Kidney (tissue), 14 donors: ENCODE results near the gene GIT1. TPM values are rescaled to one million over a fixed set of nuclear protein-coding genes. Genes with fewer than 3 reads are reported as not detected.

Experiments used
- DNase-seq, 5 donors: peaks; one replicate each; pipeline ENCODE4 v3.0.0-alpha.2; 2013 to 2020
- FAIRE-seq: peaks from 2 replicates; lab custom pipeline; 2012; peaks lifted over from hg19 to GRCh38; lab: Jason Lieb, UNC
- H3K27ac ChIP-seq, 2 donors: one replicate each; pipeline ENCODE4 v1.7.0; 2013; ENCODE audit warnings: low read depth in 2 of 2, low read length in 2 of 2, inconsistent platforms in 1 of 2
- H3K27me3 ChIP-seq: one replicate; pipeline ENCODE4 v1.7.1; 2013; ENCODE audit warnings: low read length, inconsistent platforms; ENCODE audit not compliant: control insufficient read depth, insufficient read depth
- H3K36me3 ChIP-seq, 3 donors: one replicate each; pipeline versions ENCODE4 v1.7.0 to v1.7.1; 2013; ENCODE audit warnings: low read length in 3 of 3, control low read depth in 1 of 3, inconsistent platforms in 1 of 3; ENCODE audit not compliant: insufficient read depth in 3 of 3, control insufficient read depth in 2 of 3
- H3K4me1 ChIP-seq, 3 donors: one replicate each; pipeline versions ENCODE4 v1.7.0 to v1.7.1; 2013; ENCODE audit warnings: low read length in 3 of 3, inconsistent platforms in 1 of 3, low read depth in 1 of 3; ENCODE audit not compliant: control insufficient read depth in 2 of 3, insufficient read depth in 2 of 3
- H3K4me3 ChIP-seq, 3 donors: one replicate each; pipeline versions ENCODE4 v1.7.0 to v1.8.1; 2013; ENCODE audit warnings: low read length in 3 of 3, control low read depth in 1 of 3, inconsistent platforms in 1 of 3
- H3K9ac ChIP-seq, 3 donors: one replicate each; pipeline versions ENCODE4 v1.7.0 to v1.7.1; 2013; ENCODE audit warnings: low read length in 3 of 3, control low read depth in 1 of 3, inconsistent platforms in 1 of 3
- H3K9me3 ChIP-seq, 3 donors: one replicate each; pipeline versions ENCODE4 v1.7.0 to v1.7.1; 2013; ENCODE audit warnings: low read length in 3 of 3, control low read depth in 1 of 3, inconsistent platforms in 1 of 3; ENCODE audit not compliant: control insufficient read depth in 2 of 3, insufficient read depth in 1 of 3
- CTCF ChIP-seq: IDR thresholded peaks from 3 replicates; pipeline ENCODE4 v1.5.1; 2012; ENCODE audit warnings: mild to moderate bottlenecking, moderate library complexity, borderline replicate concordance; ENCODE audit not compliant: insufficient read depth; ENCODE audit errors: extremely low read depth
- intact Hi-C: fragments of 100-400 bp; cut with DNase I; formaldehyde crosslinking; loops from one replicate; pipeline ENCODE4 v1.11.1; 2022
- polyA plus RNA-seq: library from polyadenylated mRNA; stranded (reverse); fragments of 350-450 nt; fragmentation: Illumina TruSeq; extraction: RNeasy Lipid Tissue Mini Kit (QIAGEN cat#74804); gene quantifications from one replicate; pipeline ENCODE4 v1.2.3, GENCODE V29; 2014; ENCODE audit warnings: low read depth, low replicate concordance; ENCODE audit not compliant: insufficient read depth
- total RNA-seq: library from RNA; stranded (reverse); fragmentation: NEBNext Ultra II Directional; extraction: Animal tissue kit (Norgen Biotek cat#: 25700); gene quantifications from one replicate; pipeline ENCODE4 v1.2.1, GENCODE V29; 2021
- donor health status: control.
- donor health status: control.
- donor health status: control.
- donor health status: control.
- donor health status: control.
- donor health status: DM: yes; HTN: yes; CAD: no.
- donor health status: Normal renal cell carcinoma (clear cell type).

GIT1 gene
- total and polyA plus RNA-seq, 2 donors from 2014 or later = 21.4 to 41.9 TPM

GRCh38 chr17:29557085-29557738 lies 32.2 kb downstream of the GIT1 start:
- H3K27me3 ChIP-seq = no peaks in the 10 kb centered on the region
- H3K9ac ChIP-seq = no peak overlapping the region
- no peak for DNase-seq
- H3K27ac ChIP-seq = no peak overlapping the region
- intact Hi-C loops = no loop called here
- H3K4me3 ChIP-seq = no peak overlapping the region
- H3K9me3 ChIP-seq = no peaks in the 10 kb centered on the region
- no peak for TF ChIP-seq CTCF
- FAIRE-seq = no peak
- peaks cover 0 to 14% (median 11%) of the 10 kb centered on the region in 3 donors for H3K4me1 ChIP-seq
- H3K36me3 ChIP-seq = peaks cover 0 to 5% (median 4%) of the 10 kb centered on the region in 3 donors

- Histone ChIP-seq H3K27me3 (no peaks in the 10 kb centered on the region), H3K4me1 (peaks cover 0 to 11% (median 9%) of the 10 kb centered on the region in 3 donors), H3K36me3 (no peaks in the 10 kb centered on the region), H3K9me3 (no peaks in the 10 kb centered on the region), H3K27ac (no peak overlapping the region), H3K9ac (no peak overlapping the region), H3K4me3 (no peak overlapping the region)
- DNase-seq (peak in 3 of 5 donors; percentile 68 to 81 (median 76)), FAIRE-seq (peak; percentile 13)
- intact Hi-C loops = no loop called here
- no peak for TF ChIP-seq CTCF
Measured at GRCh38 chr17:29555840-29556239, 33.6 kb downstream of the GIT1 start.

GRCh38 chr17:29549177-29549923 lies 40.1 kb downstream of the GIT1 start:
- no peak overlapping the region for H3K27ac ChIP-seq
- no peak overlapping the region for H3K9ac ChIP-seq
- peaks cover 0 to 12% (median 7%) of the 10 kb centered on the region in 3 donors for H3K4me1 ChIP-seq
- H3K4me3 ChIP-seq = no peak overlapping the region
- H3K36me3 ChIP-seq = no peaks in the 10 kb centered on the region
- DNase-seq (peak in 4 of 5 donors; percentile 13 to 56 (median 38)), FAIRE-seq (no peak)
- intact Hi-C loops = no loop called here
- no peak for TF ChIP-seq CTCF
- no peaks in the 10 kb centered on the region for H3K27me3 ChIP-seq
- no peaks in the 10 kb centered on the region for H3K9me3 ChIP-seq
